Spleen (tissue), 7 donors: ENCODE data around the gene ERBB4.

ENCODE experiments used
- CTCF ChIP-seq, 11 experiments: fragments of 200-600 bp in 7 of 11; fragments of 450-650 bp in 4 of 11; sonication (generic) in 4 of 11; IDR thresholded peaks in 8 of 11; conservative IDR thresholded peaks in 3 of 11; 1 replicate in 7 of 11; 2 replicates in 4 of 11; pipeline versions ENCODE4 v1.4.0 to v1.8.0; 2016 to 2021; ENCODE audit warnings: antibody characterized with exemption in 11 of 11, inconsistent platforms in 4 of 11, mild to moderate bottlenecking in 1 of 11
- POLR2A ChIP-seq, 3 donors: fragments of 450-650 bp; IDR thresholded peaks; one replicate each; pipeline ENCODE4 v1.5.1; 2017; ENCODE audit warnings: antibody characterized with exemption in 3 of 3, mild to moderate bottlenecking in 1 of 3
- donor health status: DM: no; HTN: no; CAD: no; lungs with moderate emphysema.
- donor health status: DM: no; HTN: no; CAD: no.
- donor health status: DM: no; HTN: no; CAD: no.

DNA sequence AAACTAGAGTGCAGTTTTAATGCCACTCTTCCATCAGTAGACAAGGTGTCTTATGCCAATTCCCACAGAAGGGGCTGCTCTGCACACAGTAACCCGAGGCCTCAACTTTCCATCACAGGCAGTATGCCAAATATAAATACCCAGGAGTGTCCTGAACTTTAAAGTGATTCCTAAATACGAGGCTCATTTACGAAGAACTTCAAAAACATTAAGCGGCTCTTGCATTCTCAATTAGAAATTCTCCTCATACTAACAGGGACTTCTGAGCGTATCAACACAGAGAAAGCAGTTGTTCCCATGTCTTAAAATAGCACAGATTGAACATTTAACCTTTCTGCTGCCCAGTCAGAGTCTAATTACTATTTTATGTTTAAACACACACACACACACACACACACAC lies 638.6 kb downstream of the ERBB4 start:
- TF ChIP-seq POLR2A (IDR thresholded peaks at IDR 0.05) (no peak), CTCF (IDR thresholded peaks at IDR 0.05 in 8 of 11, conservative IDR thresholded peaks at IDR 0.05 in 3 of 11) (no peak)
